ENCODE data around the gene GGA1. TPM values are rescaled to one million over a fixed set of nuclear protein-coding genes. Genes with fewer than 3 reads are reported as not detected.

Gene GGA1
- total RNA-seq, 2 donors from 2014 or later, result 43.9 to 146 TPM

GRCh38 chr22:37640591-37641560, 32.2 kb downstream of the GGA1 start:
- peak; percentile 42 for DNase-seq (ENCODE audit: low spot score)
- no peaks in the 10 kb centered on the region for H3K4me1 ChIP-seq (replicated peaks)
- TF ChIP-seq POLR2A (IDR thresholded peaks at IDR 0.05), result no peak
- TF ChIP-seq, protein P1, sequence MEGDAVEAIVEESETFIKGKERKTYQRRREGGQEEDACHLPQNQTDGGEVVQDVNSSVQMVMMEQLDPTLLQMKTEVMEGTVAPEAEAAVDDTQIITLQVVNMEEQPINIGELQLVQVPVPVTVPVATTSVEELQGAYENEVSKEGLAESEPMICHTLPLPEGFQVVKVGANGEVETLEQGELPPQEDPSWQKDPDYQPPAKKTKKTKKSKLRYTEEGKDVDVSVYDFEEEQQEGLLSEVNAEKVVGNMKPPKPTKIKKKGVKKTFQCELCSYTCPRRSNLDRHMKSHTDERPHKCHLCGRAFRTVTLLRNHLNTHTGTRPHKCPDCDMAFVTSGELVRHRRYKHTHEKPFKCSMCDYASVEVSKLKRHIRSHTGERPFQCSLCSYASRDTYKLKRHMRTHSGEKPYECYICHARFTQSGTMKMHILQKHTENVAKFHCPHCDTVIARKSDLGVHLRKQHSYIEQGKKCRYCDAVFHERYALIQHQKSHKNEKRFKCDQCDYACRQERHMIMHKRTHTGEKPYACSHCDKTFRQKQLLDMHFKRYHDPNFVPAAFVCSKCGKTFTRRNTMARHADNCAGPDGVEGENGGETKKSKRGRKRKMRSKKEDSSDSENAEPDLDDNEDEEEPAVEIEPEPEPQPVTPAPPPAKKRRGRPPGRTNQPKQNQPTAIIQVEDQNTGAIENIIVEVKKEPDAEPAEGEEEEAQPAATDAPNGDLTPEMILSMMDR (IDR thresholded peaks at IDR 0.05), result no peak
- no peak for TF ChIP-seq POLR2AphosphoS5 (IDR thresholded peaks at IDR 0.05)
- H3K9me3 ChIP-seq, result no peaks in the 10 kb centered on the region
- intact Hi-C loops (cut with DNase I), result loop anchor here (5.0 kb wide), 2 partner anchors 36 to 151 kb away; partner anchors contain the start of gene LGALS1
- H3K4me3 ChIP-seq, result peak overlapping the region; percentile 57
- H3K36me3 ChIP-seq, result no peaks in the 10 kb centered on the region
- H3K27me3 ChIP-seq (replicated peaks; ENCODE audit: insufficient read depth), result no peaks in the 10 kb centered on the region
- 45% methylated on average over 24 of the region's 24 CpGs for WGBS
- H3K27ac ChIP-seq, result peak overlapping the region; percentile 73 to 80

DNA sequence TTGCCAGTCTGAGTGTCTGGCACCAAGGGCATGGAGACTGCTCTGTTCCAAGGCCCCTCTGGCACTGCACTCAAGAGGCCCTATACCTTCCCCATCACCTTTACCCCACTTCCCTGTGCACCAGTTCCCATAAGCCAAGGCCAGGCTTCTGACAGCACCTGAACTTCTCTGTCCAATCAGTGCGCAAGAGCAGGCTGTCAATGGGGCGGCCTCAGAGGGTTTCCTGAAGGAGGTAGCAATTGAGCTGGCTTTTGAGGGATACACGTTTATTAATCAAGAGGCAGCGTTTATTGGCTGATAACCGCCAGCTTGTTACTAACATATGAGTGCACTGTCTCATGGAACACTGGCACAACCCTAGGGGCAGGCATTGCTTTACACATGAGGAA, 32.9 kb downstream of the GGA1 start:
- H3K27me3 ChIP-seq (replicated peaks; ENCODE audit: insufficient read depth), result no peaks in the 10 kb centered on the region
- H3K4me3 ChIP-seq, result no peak overlapping the region
- H3K4me1 ChIP-seq (replicated peaks), result no peaks in the 10 kb centered on the region
- TF ChIP-seq POLR2A (IDR thresholded peaks at IDR 0.05) (no peak), POLR2AphosphoS5 (IDR thresholded peaks at IDR 0.05) (no peak)
- TF ChIP-seq, protein P1 (IDR thresholded peaks at IDR 0.05), result no peak
- peak overlapping the region in 1 of 2 donors; percentile 80 for H3K27ac ChIP-seq
- intact Hi-C loops (cut with DNase I), result loop anchor here (5.0 kb wide), 2 partner anchors 36 to 151 kb away; partner anchors contain the start of gene LGALS1
- H3K36me3 ChIP-seq, result no peaks in the 10 kb centered on the region
- no peak for DNase-seq (ENCODE audit: low spot score)
- 70% methylated on average over 5 of the region's 5 CpGs for WGBS
- H3K9me3 ChIP-seq, result no peaks in the 10 kb centered on the region

DNA sequence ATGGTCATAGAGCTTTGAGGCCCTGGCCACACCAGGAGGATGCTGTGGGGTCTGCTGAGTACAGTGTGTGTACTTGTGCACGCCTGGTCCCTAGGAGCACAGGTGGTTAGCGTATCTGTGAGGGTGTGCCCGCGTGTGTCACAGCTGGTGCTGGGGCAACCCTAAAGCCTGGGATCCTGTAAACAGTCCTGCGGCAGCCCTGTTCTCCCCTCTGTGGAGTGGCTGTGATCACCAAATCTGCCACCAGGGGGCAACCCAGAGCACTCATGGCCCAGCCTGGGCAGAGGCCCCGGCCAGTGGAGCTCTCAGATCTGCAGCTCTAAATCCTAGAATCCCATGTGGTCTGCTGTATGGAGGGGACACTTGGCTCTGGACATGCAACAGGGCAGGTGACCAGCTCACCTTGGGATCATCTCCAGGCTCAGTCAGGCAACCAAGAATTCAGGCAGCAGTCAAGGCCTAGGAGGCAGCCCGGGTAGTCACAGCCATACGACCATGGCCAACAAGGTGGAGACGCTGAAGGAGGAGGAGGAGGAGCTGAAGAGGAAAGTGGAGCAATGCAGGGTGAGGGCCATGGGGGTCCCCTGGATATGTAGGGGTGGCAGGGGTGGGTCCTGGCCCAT, 34.7 kb downstream of the GGA1 start:
- Histone ChIP-seq H3K4me1 (replicated peaks) (no peaks in the 10 kb centered on the region), H3K36me3 (no peaks in the 10 kb centered on the region), H3K9me3 (no peaks in the 10 kb centered on the region), H3K27ac (no peak overlapping the region), H3K4me3 (no peak overlapping the region), H3K27me3 (replicated peaks; ENCODE audit: insufficient read depth) (no peaks in the 10 kb centered on the region)
- DNase-seq (ENCODE audit: low spot score), result peak; percentile 74
- 28% methylated on average over 9 of the region's 9 CpGs for WGBS
- TF ChIP-seq POLR2A (IDR thresholded peaks at IDR 0.05) (no peak), POLR2AphosphoS5 (IDR thresholded peaks at IDR 0.05) (peak; percentile 37)
- TF ChIP-seq, protein P1 (IDR thresholded peaks at IDR 0.05), result peak; percentile 89 to 93 (median 90)
- intact Hi-C loops (cut with DNase I), result loop anchor here (5.0 kb wide), 2 partner anchors 34 to 149 kb away; partner anchors contain the start of gene LGALS1

- 94% methylated on average over 9 of the region's 9 CpGs for WGBS
- intact Hi-C loops (cut with DNase I), result no loop called here
Observed at GRCh38 chr22:37647317-37647716, 38.7 kb downstream of the GGA1 start.

More at GRCh38 chr22:37647317-37647716, 38.7 kb downstream of the GGA1 start:
- Histone ChIP-seq H3K27me3 (replicated peaks; ENCODE audit: insufficient read depth) (no peaks in the 10 kb centered on the region), H3K27ac (no peak overlapping the region), H3K4me1 (replicated peaks) (no peaks in the 10 kb centered on the region), H3K9me3 (no peaks in the 10 kb centered on the region), H3K36me3 (no peaks in the 10 kb centered on the region), H3K4me3 (no peak overlapping the region)
- DNase-seq (ENCODE audit: low spot score), result no peak
- no peak for TF ChIP-seq POLR2AphosphoS5 (IDR thresholded peaks at IDR 0.05)
- no peak for TF ChIP-seq POLR2A (IDR thresholded peaks at IDR 0.05)
- TF ChIP-seq, protein P1 (IDR thresholded peaks at IDR 0.05), result no peak

All from prostate gland (tissue), 2 donors.